NB4 (cell line): ENCODE results near the gene LTB4R2.

Experiments
- CTCF ChIP-seq: IDR thresholded peaks from one replicate; pipeline ENCODE4 v1.5.1; 2012; ENCODE audit warnings: low read depth, low read length
- POLR2A ChIP-seq: IDR thresholded peaks from 2 replicates; pipeline ENCODE4 v1.6.1; 2011; ENCODE audit warnings: mild to moderate bottlenecking; ENCODE audit not compliant: insufficient read length; ENCODE audit errors: extremely low read depth

GRCh38 chr14:24317141-24317928 lies 7.4 kb downstream of the LTB4R2 start:
- TF ChIP-seq POLR2A (no peak), CTCF (no peak)
